ENCODE measurements around the gene TNK2.

- no peak for TF ChIP-seq POLR2AphosphoS5 (IDR thresholded peaks at IDR 0.05; ENCODE audit: insufficient read depth, low read depth, low read length)
- TF ChIP-seq CTCF (IDR thresholded peaks at IDR 0.05; ENCODE audit: extremely low read depth in 1 of 2, insufficient read depth in 1 of 2, low read depth in 1 of 2, low read length in 2 of 2): no peak
- no peak for TF ChIP-seq GATA2 (IDR thresholded peaks at IDR 0.05; ENCODE audit: insufficient read depth, insufficient read length, low read depth, low read length)
- no peak for TF ChIP-seq MAX (IDR thresholded peaks at IDR 0.05; ENCODE audit: insufficient read depth, insufficient read length)
- TF ChIP-seq POLR2A (IDR thresholded peaks at IDR 0.05; ENCODE audit: low read depth, low read length): no peak
- TF ChIP-seq EZH2 (IDR thresholded peaks at IDR 0.05; ENCODE audit: borderline replicate concordance, low read depth, low read length, severe bottlenecking): no peak
- TF ChIP-seq FOS (IDR thresholded peaks at IDR 0.05; ENCODE audit: borderline replicate concordance, insufficient read depth, low read length): no peak
- no peak for TF ChIP-seq JUN (IDR thresholded peaks at IDR 0.05; ENCODE audit: borderline replicate concordance, insufficient read depth, insufficient read length, low read depth)
- no peak for TF ChIP-seq MYC (IDR thresholded peaks at IDR 0.05; ENCODE audit: low read depth, low read length)
Measured at GRCh38 chr3:195929452-195929851, 21.1 kb upstream of the TNK2 start.

All from endothelial cell of umbilical vein (primary cell).